ENCODE data around the gene FBRSL1. TPM values are rescaled to one million over a fixed set of nuclear protein-coding genes. Genes with fewer than 3 reads are reported as not detected.

Gene FBRSL1
- total RNA-seq, 1 donor from 2014 or later = 58.7 TPM

DNA sequence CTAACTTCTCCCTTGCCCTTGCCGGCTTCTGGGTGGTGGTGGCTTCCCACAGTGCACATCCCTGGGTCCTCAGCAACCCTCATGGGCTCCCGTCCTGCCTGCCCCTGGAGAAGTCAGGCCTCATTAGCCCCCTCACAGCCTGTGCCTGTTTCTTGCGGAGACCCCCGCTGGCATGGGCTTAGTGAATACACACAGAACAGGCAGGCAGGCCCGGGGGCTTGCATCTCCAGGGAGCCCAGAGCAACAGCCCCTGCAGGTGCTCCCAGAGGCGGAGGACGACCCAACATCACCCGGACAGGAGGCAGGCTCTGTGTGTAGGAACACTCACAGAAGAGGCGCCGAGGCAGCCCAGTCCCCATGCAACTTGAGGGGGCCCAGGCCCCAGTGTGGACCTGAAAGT is 25.1 kb upstream of the FBRSL1 start:
- no peak for TF ChIP-seq CTCF (IDR thresholded peaks at IDR 0.05)

GRCh38 chr12:132465269-132466190 is 24.4 kb upstream of the FBRSL1 start:
- no peak for TF ChIP-seq CTCF (IDR thresholded peaks at IDR 0.05)
- no peaks in the 10 kb centered on the region for H3K9me3 Mint-ChIP-seq
- intact Hi-C loops (cut with micrococcal nuclease) = loop anchor here (5.0 kb wide), 1 partner anchor 33 kb away; no protein-coding TSS in a partner anchor
- no peak overlapping the region for H3K27ac Mint-ChIP-seq
- H3K27me3 Mint-ChIP-seq = no peaks in the 10 kb centered on the region
- no peaks in the 10 kb centered on the region for H3K36me3 Mint-ChIP-seq (ENCODE audit: low read depth)
- no peak for ATAC-seq (ENCODE audit: low read depth)
- ChIA-PET POLR2A (no interaction called here), CTCF (interaction anchor here (1.0 kb wide), 1 partner anchor 26 kb away, joined by 3 read pairs; no protein-coding TSS in a partner anchor)
- H3K4me3 Mint-ChIP-seq = no peak overlapping the region
- H3K4me1 Mint-ChIP-seq = peaks cover 47% of the 10 kb centered on the region
- no peak for DNase-seq

More for the DNA sequence above, 25.1 kb upstream of the FBRSL1 start:
- DNase-seq = no peak
- no peak overlapping the region for H3K4me3 Mint-ChIP-seq
- H3K36me3 Mint-ChIP-seq (ENCODE audit: low read depth) = no peaks in the 10 kb centered on the region
- no peaks in the 10 kb centered on the region for H3K9me3 Mint-ChIP-seq
- H3K4me1 Mint-ChIP-seq = peaks cover 40% of the 10 kb centered on the region
- ATAC-seq (ENCODE audit: low read depth) = no peak
- CTCF ChIA-PET = no interaction called here
- intact Hi-C loops (cut with micrococcal nuclease) = loop anchor here (5.0 kb wide), 1 partner anchor 33 kb away; no protein-coding TSS in a partner anchor
- POLR2A ChIA-PET = no interaction called here
- no peak overlapping the region for H3K27ac Mint-ChIP-seq
- no peaks in the 10 kb centered on the region for H3K27me3 Mint-ChIP-seq

- intact Hi-C loops (cut with micrococcal nuclease) = loop anchor here (1.0 to 5.0 kb wide), 2 partner anchors 15 to 34 kb away; no protein-coding TSS in a partner anchor
- H3K4me1 Mint-ChIP-seq = peaks cover 56% of the 10 kb centered on the region
- H3K27ac Mint-ChIP-seq = peak overlapping the region; percentile 53
- H3K9me3 Mint-ChIP-seq = no peaks in the 10 kb centered on the region
- ATAC-seq (ENCODE audit: low read depth) = no peak
- no peak for DNase-seq
- ChIA-PET POLR2A (no interaction called here), CTCF (no interaction called here)
- no peaks in the 10 kb centered on the region for H3K27me3 Mint-ChIP-seq
- no peaks in the 10 kb centered on the region for H3K36me3 Mint-ChIP-seq (ENCODE audit: low read depth)
- no peak for TF ChIP-seq CTCF (IDR thresholded peaks at IDR 0.05)
- H3K4me3 Mint-ChIP-seq = no peak overlapping the region
Measured at GRCh38 chr12:132466241-132467201, 23.4 kb upstream of the FBRSL1 start.

- DNase-seq (no peak), ATAC-seq (ENCODE audit: low read depth) (no peak)
- Mint-ChIP-seq H3K27ac (peak overlapping the region; percentile 96), H3K4me1 (peaks cover 62% of the 10 kb centered on the region), H3K4me3 (peak overlapping the region; percentile 45), H3K36me3 (ENCODE audit: low read depth) (no peaks in the 10 kb centered on the region), H3K27me3 (no peaks in the 10 kb centered on the region), H3K9me3 (no peaks in the 10 kb centered on the region)
- TF ChIP-seq CTCF (IDR thresholded peaks at IDR 0.05) = no peak
- POLR2A ChIA-PET = no interaction called here
- intact Hi-C loops (cut with micrococcal nuclease) = loop anchor here (1.0 to 5.0 kb wide), 2 partner anchors 16 to 35 kb away; no protein-coding TSS in a partner anchor
- CTCF ChIA-PET = no interaction called here
Measured at GRCh38 chr12:132467511-132467910, 22.4 kb upstream of the FBRSL1 start.
